ENCODE results near the gene MGAT5.

MGAT5 gene

DNA sequence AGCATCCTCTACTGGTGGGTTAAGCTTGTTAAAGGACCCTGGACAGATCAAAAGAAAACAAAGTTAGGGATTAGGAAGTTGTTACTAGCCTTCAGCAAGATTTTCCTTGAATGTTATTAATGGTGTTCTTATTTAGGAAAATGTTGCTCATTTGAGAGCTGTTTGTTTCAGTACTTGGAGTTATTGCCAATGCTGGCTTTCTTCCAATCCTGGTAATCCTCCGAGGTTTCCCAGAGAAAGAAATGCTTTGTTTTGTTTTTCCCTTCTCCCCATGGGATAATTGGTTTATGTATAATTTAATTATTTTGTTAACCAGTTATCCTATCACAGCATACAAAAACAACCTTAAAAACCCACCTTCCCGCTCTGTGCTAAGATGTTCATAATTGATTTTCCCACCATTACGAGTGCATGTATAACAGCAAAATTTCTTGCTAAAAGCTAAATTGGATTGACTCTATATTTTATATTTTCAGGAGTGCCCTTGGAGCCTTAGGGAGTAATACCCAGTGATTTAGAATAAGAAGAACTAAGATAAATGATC, 79.8 kb downstream of the MGAT5 start:
- no peak for DNase-seq (ENCODE audit: low spot score)

DNA sequence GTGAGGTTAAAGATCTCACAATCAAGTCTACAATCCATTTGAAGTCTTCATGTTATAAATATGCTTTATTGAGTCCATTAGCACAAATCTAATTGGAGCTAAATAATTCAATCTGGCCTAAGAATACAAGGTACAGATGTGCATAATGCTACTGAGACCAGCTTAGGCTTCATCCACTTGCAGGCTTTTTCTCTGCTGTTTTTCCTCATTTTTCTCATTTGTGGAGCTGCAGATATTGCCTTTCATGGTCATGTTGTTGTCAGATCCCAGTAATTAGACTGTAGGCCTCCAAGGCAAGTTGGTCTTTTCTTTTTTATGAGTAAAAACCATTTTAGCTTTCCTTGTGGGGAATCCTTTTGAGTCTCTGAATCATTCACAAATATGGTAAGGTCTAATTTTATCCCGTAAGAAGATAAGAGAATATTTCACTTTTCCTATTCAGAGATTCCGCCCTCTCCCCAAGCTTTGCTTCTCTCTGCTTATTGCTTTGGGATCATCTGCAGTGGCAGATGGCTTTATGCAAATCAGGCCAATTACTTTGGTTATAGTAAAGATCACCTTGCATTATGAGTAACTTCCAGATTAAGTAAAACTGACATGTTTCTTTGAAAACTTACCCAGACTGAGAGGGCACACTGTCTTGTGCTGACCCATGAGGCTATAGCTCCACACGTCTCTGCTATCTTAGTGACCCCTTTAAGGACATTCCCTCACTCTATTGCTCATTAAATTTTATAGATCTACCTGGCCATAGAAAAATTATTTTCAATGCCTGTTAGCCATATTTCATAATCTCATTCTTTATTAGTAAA, 80.9 kb downstream of the MGAT5 start:
- DNase-seq (ENCODE audit: low spot score): no peak

DNA sequence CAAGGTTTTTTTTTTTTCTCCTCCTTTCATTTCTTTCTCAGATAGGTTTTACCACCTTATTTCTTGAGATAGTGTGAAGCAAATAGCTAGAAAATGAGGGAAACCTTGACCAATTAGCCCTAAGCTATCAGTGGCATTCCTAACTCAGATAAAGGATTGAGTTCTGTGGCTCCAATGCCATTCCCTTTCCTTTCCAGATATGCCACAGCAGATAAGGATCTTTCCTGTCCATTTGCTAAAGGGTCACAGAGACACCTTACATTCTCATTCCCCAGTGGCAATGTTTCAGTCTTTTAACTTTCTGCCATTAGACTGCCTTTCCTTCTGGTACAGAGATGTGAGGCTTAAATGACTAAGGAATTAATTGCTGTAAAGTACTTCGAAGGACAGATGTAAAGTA, 81.7 kb downstream of the MGAT5 start:
- no peak for DNase-seq (ENCODE audit: low spot score)

GRCh38 chr2:134336352-134336751, 82.5 kb downstream of the MGAT5 start:
- DNase-seq (ENCODE audit: low spot score): no peak

- no peak for DNase-seq (ENCODE audit: low spot score)
Measured at GRCh38 chr2:134336921-134337320, 83.0 kb downstream of the MGAT5 start.

DNA sequence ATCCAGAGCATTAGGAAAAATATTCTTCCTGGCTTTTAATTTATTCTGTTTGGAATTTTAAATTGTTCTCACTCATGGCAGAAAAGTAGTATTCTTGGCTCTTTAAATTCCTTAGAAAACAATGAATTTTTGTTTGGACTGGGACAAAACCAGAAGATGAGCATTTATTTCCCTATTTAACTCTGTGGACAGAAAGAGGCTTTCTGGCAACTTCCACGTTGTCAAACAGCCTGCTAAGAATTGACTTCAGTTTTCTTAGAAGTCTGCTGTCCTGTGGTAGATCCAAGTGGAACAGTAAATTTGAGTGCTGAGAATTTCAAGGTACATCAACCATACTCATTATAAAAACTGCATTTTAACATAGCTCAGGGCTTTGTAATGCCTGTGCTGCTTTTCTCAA, 83.8 kb downstream of the MGAT5 start:
- no peak for DNase-seq (ENCODE audit: low spot score)

GRCh38 chr2:134338208-134338607, 84.3 kb downstream of the MGAT5 start:
- DNase-seq (ENCODE audit: low spot score): no peak

- no peak for DNase-seq (ENCODE audit: low spot score)
Measured at GRCh38 chr2:134341476-134341875, 87.6 kb downstream of the MGAT5 start.

DNA sequence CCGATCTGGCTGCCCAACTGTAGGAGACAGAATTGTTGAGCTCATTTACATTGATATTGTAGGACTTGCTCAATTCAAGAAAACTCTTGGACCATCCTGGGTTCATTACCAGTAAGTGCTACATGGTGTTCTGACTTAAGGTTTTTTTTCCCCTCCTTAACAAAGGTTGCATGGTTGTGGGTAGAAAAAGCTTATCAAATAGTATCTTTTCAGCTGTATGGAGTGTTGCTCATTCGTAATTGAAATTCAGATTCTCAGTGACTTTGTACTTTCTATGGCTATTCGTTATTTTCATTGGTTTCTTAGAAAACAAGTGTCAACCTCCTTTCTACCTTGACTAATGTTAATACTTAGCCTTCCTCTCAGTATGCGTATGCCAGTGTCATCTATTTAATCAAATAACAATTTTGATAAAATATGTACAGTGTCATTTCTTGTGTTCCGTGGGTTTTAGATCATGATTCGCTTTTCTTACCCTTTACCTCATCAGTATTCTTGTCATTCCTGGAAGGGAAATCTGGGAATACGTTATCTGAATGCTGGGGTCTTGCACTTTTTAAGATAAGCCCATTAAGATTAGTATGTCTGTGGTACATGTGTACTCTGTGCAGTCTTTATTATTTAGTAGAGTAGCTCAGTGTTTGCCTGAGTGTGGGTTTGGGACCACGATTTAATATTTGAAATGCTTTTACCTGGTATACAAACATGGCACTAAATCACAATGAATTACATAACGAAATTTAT, 91.3 kb downstream of the MGAT5 start:
- no peak for DNase-seq (ENCODE audit: low spot score)

- DNase-seq (ENCODE audit: low spot score): no peak
Measured at GRCh38 chr2:134346141-134346540, 92.3 kb downstream of the MGAT5 start.

DNA sequence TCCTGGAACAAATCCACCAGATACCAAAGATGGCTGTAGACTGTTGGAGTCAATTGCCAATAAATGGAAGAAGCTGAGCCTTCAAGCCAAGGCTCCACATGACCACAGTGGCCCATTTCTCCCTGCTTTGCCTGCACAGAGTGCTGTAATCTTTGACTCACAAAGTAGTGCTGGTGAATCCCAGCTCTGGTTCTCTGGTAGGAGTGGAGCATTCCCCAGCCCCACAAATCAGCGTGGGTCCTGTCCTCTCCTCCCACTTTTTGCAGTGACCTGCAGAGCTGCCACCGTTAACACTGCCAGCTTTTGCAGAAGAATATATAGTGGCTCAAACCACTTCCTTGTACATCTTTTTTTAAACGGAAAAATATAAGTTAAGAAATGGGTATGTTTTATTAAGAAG, 93.9 kb downstream of the MGAT5 start:
- no peak for DNase-seq (ENCODE audit: low spot score)

- no peak for DNase-seq (ENCODE audit: low spot score)
Measured at GRCh38 chr2:134348239-134348638, 94.4 kb downstream of the MGAT5 start.

- no peak for DNase-seq (ENCODE audit: low spot score)
Measured at GRCh38 chr2:134348760-134349159, 94.9 kb downstream of the MGAT5 start.

DNA sequence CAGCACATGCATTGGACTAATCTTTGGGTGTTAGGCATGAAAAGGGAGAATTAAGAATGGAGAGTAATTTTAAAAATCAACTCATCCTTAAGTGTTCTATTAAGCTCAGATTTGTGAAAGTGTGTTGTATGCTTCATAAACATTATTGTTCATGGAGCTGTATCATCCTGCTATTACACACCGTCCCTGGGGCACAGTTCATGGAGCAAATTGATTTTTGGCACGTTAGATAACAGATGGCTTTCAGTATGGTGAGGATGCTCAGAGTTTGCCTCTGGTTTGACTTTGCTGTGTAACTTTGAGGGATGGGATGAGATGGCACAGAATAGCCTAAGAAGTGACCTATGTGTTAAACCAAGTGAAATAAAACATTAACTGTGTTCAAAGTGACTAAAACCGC, 97.1 kb downstream of the MGAT5 start:
- no peak for DNase-seq (ENCODE audit: low spot score)

- DNase-seq (ENCODE audit: low spot score): no peak
Measured at GRCh38 chr2:134351899-134352298, 98.0 kb downstream of the MGAT5 start.

DNA sequence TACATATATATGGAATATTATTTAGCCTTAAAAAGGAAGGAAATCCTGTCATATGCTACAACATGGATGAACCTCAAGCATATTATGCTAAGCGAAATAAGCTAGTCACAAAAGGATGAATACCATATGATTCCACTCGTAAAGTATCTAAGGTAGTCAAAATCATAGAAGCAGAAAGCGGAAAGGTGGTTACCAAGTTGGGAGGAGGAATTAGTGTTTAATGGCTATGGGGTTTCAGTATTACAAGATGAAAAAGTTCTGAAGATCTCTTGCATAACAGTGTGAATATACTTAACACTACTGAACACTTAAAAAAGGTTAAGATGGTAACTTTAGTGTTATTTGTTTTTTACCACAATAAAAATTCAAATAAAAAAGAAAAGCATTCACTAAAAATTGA, 99.0 kb downstream of the MGAT5 start:
- DNase-seq (ENCODE audit: low spot score): no peak

DNA sequence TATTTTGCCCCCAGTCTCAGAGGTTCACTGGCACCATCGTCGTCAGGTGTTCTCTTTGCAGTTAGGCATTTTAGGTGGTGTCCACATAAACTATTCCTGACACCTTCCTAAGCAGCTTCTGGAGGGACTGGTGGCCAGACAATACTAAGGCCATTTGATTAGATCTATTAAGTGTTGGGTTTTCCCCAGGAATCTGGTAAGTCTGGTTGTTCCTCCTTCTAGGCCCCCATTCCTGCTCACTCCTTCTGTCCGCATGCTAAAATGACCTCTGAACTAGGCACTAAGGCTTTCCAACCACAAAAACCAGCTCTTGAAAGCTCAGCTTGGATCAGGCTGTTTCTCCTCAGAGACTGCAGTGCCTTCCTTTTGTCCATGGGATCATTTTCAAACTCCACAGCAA, 100.7 kb downstream of the MGAT5 start:
- no peak for DNase-seq (ENCODE audit: low spot score)

GRCh38 chr2:134357814-134358213, 103.9 kb downstream of the MGAT5 start:
- DNase-seq (ENCODE audit: low spot score): no peak

DNA sequence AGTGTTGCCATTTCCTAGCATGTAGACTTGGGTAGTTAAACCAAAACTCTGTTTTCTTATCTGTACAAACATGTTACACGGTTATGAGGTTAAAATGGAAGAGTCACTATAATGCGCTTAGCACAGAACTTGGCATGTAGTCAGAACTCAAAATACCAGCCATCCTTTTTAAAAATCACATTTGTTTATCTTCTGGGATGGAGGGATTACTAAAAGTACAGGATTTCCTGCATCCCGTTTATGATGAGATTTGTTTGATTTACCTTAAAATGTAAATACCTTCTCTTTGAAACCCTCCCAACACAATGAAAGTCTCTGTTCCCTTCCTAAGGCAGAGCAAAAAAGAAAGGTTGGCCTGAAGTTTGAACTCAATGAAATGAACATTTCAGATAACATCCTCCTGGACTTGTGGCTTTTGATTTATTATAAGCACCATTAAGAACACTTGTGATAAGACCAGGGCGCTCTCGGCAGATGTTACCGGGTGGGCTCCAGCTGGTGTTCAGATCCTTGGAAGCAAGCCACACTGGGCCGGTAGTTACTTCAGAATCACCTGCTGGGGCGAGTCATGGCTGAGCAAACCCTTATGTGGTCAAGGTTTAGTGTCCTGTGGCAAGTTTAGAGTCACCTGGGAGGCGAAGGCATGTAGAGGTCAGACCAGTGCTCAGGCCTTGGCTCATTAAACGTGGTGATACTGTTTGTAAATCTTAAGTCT, 105.7 kb downstream of the MGAT5 start:
- DNase-seq (ENCODE audit: low spot score): no peak

- no peak for DNase-seq (ENCODE audit: low spot score)
Measured at GRCh38 chr2:134360745-134361487, 107.0 kb downstream of the MGAT5 start.

GRCh38 chr2:134361648-134362047, 107.8 kb downstream of the MGAT5 start:
- DNase-seq (ENCODE audit: low spot score): no peak

DNA sequence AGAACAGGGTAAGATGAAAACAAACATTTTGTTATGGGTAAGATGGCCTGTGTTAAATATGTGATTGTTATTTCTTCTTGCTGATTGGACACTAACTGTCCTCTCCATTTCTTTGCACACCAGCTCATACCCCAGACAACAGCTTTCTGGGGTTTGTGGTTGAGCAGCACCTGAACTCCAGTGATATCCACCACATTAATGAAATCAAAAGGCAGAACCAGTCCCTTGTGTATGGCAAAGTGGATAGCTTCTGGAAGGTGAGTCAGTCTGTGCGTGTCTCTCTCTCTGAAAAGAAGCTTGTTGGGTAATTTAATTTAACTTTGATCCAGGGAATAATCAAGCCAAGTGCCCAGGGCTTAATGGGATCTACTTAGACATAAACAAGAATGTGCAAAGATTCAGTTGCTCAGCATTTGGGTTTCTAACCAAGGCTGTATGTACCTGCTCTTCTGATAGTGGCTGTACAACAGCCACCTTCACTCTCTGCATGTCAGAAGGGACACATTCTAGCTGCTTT, 108.3 kb downstream of the MGAT5 start:
- no peak for DNase-seq (ENCODE audit: low spot score)

Data from hepatic stellate cell (primary cell).